HG03066 (cell line): ENCODE data around the gene KCNG2.

Experiments
- ATAC-seq: cut with Tn5 transposase; IDR thresholded peaks from one replicate; pipeline ENCODE4 v1.9.1; 2021; ENCODE audit warnings: low read depth; ENCODE audit not compliant: unreplicated experiment

The KCNG2 gene

GRCh38 chr18:79784071-79784913, 13.4 kb upstream of the KCNG2 start:
- ATAC-seq, result no peak

- ATAC-seq, result no peak
Measured at GRCh38 chr18:79784965-79785770, 12.6 kb upstream of the KCNG2 start.

- ATAC-seq, result no peak
Measured at GRCh38 chr18:79785831-79786230, 11.9 kb upstream of the KCNG2 start.

- no peak for ATAC-seq
Measured at GRCh38 chr18:79786304-79786703, 11.4 kb upstream of the KCNG2 start.

GRCh38 chr18:79786786-79787526, 10.8 kb upstream of the KCNG2 start:
- no peak for ATAC-seq

- ATAC-seq, result no peak
Measured at GRCh38 chr18:79787527-79787864, 10.2 kb upstream of the KCNG2 start.

- no peak for ATAC-seq
Measured at GRCh38 chr18:79787865-79788733, 9.6 kb upstream of the KCNG2 start.

- ATAC-seq, result no peak
Measured at GRCh38 chr18:79788734-79789085, 9.0 kb upstream of the KCNG2 start.

GRCh38 chr18:79789091-79789891, 8.4 kb upstream of the KCNG2 start:
- no peak for ATAC-seq

GRCh38 chr18:79789901-79790890, 7.5 kb upstream of the KCNG2 start:
- no peak for ATAC-seq

GRCh38 chr18:79790996-79791972, 6.5 kb upstream of the KCNG2 start:
- no peak for ATAC-seq

- ATAC-seq, result no peak
Measured at GRCh38 chr18:79792096-79792987, 5.4 kb upstream of the KCNG2 start.

- no peak for ATAC-seq
Measured at GRCh38 chr18:79792988-79793355, 4.8 kb upstream of the KCNG2 start.

- no peak for ATAC-seq
Measured at GRCh38 chr18:79794846-79795245, 2.9 kb upstream of the KCNG2 start.

- no peak for ATAC-seq
Measured at GRCh38 chr18:79795446-79795845, 2.3 kb upstream of the KCNG2 start.

- ATAC-seq, result no peak
Measured at GRCh38 chr18:79796016-79796415, 1.7 kb upstream of the KCNG2 start.
